Measurements from ENCODE around the gene FAM81B. TPM values are rescaled to one million over a fixed set of nuclear protein-coding genes. Genes with fewer than 3 reads are reported as not detected.

FAM81B gene
- polyA plus RNA-seq, 3 donors: not detected

DNA sequence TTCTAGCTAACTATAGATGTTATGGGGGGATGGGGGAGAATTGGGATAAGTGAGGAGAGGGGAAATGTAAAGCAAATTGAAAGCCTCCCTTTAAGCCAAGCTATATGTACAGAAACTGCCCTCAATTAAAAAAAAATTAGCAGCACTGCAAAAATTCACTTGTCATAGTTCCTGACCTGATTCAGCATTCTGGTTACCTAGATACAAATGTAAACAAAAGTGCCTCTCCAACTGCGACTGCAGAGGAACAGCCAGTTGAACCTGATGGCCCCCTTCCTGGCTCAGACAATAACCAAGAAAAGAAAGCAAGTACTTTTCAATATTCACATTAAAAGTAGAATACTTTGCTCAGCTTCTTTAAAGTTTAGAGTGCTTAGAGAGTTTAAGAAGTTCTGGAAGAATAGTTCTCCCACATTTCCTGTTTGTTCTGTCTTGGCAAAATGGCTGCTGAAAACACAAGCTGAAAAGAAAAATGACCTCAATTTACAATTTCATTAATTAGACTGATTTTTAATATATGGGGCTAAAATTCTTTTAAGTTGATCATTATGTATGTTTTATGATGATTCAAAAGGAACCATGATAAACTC lies 1.5 kb downstream of the FAM81B start:
- no peak for DNase-seq

DNA sequence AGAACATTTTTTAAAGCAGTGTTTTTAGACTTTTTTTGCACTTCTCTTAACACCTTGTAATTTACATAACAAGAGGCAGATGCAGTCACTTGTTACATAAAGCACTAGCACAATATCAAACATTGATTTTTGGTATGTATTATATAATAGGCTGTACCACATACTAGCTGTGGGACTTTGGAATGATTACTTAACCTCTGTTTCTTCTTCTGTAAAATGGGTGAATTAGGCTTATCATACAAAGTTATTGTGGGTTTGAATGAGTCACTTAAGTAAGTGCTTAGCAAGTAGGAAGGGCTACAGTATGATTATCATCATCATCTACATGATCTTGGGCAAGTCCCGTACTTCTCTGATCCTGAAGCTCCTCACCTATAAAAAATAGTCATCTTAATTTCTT lies 2.1 kb downstream of the FAM81B start:
- Mint-ChIP-seq H3K27me3 (ENCODE audit: low read depth in 3 of 3) (no peaks in the 10 kb centered on the region), H3K9me3 (peaks cover 0 to 14% (median 4%) of the 10 kb centered on the region in 7 donors), H3K4me3 (no peak overlapping the region), H3K36me3 (no peaks in the 10 kb centered on the region), H3K4me1 (peaks cover 3% of the 10 kb centered on the region), H3K27ac (no peak overlapping the region)
- no peaks in the 10 kb centered on the region for H3K4me1 ChIP-seq (ENCODE audit: control insufficient read depth in 1 of 2, insufficient read depth in 2 of 2, low read length in 2 of 2)
- H3K9me3 ChIP-seq (replicated peaks in 1 of 2; ENCODE audit: control insufficient read depth in 1 of 2, insufficient read depth in 1 of 2, low read length in 2 of 2): no peaks in the 10 kb centered on the region
- H3K4me2 ChIP-seq (replicated peaks; ENCODE audit: extremely low read depth, low read length, poor library complexity, severe bottlenecking): no peak overlapping the region
- no peak overlapping the region for H3K27ac ChIP-seq (ENCODE audit: low read depth in 1 of 2, low read length in 2 of 2)
- H2AFZ ChIP-seq (ENCODE audit: insufficient read depth, low read depth, low read length, poor library complexity, severe bottlenecking): no peak overlapping the region
- WGBS (ENCODE audit: insufficient coverage): no CpG with 5 or more reads among the region's 1 CpG
- no peaks in the 10 kb centered on the region for H3K79me2 ChIP-seq (ENCODE audit: insufficient read depth, low read length)
- TF ChIP-seq, protein P1, sequence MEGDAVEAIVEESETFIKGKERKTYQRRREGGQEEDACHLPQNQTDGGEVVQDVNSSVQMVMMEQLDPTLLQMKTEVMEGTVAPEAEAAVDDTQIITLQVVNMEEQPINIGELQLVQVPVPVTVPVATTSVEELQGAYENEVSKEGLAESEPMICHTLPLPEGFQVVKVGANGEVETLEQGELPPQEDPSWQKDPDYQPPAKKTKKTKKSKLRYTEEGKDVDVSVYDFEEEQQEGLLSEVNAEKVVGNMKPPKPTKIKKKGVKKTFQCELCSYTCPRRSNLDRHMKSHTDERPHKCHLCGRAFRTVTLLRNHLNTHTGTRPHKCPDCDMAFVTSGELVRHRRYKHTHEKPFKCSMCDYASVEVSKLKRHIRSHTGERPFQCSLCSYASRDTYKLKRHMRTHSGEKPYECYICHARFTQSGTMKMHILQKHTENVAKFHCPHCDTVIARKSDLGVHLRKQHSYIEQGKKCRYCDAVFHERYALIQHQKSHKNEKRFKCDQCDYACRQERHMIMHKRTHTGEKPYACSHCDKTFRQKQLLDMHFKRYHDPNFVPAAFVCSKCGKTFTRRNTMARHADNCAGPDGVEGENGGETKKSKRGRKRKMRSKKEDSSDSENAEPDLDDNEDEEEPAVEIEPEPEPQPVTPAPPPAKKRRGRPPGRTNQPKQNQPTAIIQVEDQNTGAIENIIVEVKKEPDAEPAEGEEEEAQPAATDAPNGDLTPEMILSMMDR (IDR thresholded peaks at IDR 0.05): no peak
- no peak for DNase-seq
- no peaks in the 10 kb centered on the region for H3K27me3 ChIP-seq (ENCODE audit: control insufficient read depth in 2 of 2, insufficient read depth in 2 of 2, low read length in 2 of 2)
- H3K36me3 ChIP-seq (replicated peaks in 1 of 2; ENCODE audit: control insufficient read depth in 1 of 2, insufficient read depth in 2 of 2, low read length in 2 of 2): no peaks in the 10 kb centered on the region
- no peaks in the 10 kb centered on the region for H4K20me1 ChIP-seq (ENCODE audit: insufficient read depth, low read length)
- no peak overlapping the region for H3K4me3 ChIP-seq (replicated peaks in 1 of 3; ENCODE audit: low read depth in 2 of 3, low read length in 3 of 3)
- H3K9ac ChIP-seq (ENCODE audit: insufficient read depth, low read length, poor library complexity, severe bottlenecking): no peak overlapping the region
- intact Hi-C loops (cut with micrococcal nuclease): no loop called here

More for the DNA sequence above, 1.5 kb downstream of the FAM81B start:
- intact Hi-C loops (cut with micrococcal nuclease): no loop called here
- TF ChIP-seq, protein P1 (IDR thresholded peaks at IDR 0.05): no peak
- Histone ChIP-seq H3K36me3 (replicated peaks in 1 of 2; ENCODE audit: control insufficient read depth in 1 of 2, insufficient read depth in 2 of 2, low read length in 2 of 2) (no peaks in the 10 kb centered on the region), H3K4me1 (ENCODE audit: control insufficient read depth in 1 of 2, insufficient read depth in 2 of 2, low read length in 2 of 2) (no peaks in the 10 kb centered on the region), H3K27me3 (ENCODE audit: control insufficient read depth in 2 of 2, insufficient read depth in 2 of 2, low read length in 2 of 2) (no peaks in the 10 kb centered on the region), H3K79me2 (ENCODE audit: insufficient read depth, low read length) (no peaks in the 10 kb centered on the region), H3K9ac (ENCODE audit: insufficient read depth, low read length, poor library complexity, severe bottlenecking) (no peak overlapping the region), H3K27ac (ENCODE audit: low read depth in 1 of 2, low read length in 2 of 2) (no peak overlapping the region), H3K9me3 (replicated peaks in 1 of 2; ENCODE audit: control insufficient read depth in 1 of 2, insufficient read depth in 1 of 2, low read length in 2 of 2) (no peaks in the 10 kb centered on the region), H3K4me2 (replicated peaks; ENCODE audit: extremely low read depth, low read length, poor library complexity, severe bottlenecking) (no peak overlapping the region), H2AFZ (ENCODE audit: insufficient read depth, low read depth, low read length, poor library complexity, severe bottlenecking) (no peak overlapping the region), H4K20me1 (ENCODE audit: insufficient read depth, low read length) (no peaks in the 10 kb centered on the region), H3K4me3 (replicated peaks in 1 of 3; ENCODE audit: low read depth in 2 of 3, low read length in 3 of 3) (no peak overlapping the region)
- 0% methylated on average over 1 of the region's 1 CpG for WGBS (ENCODE audit: insufficient coverage)
- Mint-ChIP-seq H3K36me3 (no peaks in the 10 kb centered on the region), H3K4me3 (no peak overlapping the region), H3K9me3 (peaks cover 0 to 14% (median 4%) of the 10 kb centered on the region in 7 donors), H3K27ac (no peak overlapping the region), H3K4me1 (peaks cover 3% of the 10 kb centered on the region), H3K27me3 (ENCODE audit: low read depth in 3 of 3) (no peaks in the 10 kb centered on the region)

Data from CD14-positive monocyte (primary cell).